H1 (cell line): ENCODE measurements around the gene KSR2. TPM values are rescaled to one million over a fixed set of nuclear protein-coding genes. Genes with fewer than 3 reads are reported as not detected.

Experiments used
- CBX8 ChIP-seq: fragments of 300-800, 300-1000 bp; sonication (generic); IDR thresholded peaks from 2 replicates; pipeline ENCODE4 v1.7.1; 2016; ENCODE audit warnings: low read depth, low read length, borderline replicate concordance
- CHD7 ChIP-seq: fragments of 300-600 bp; sonication (generic); IDR thresholded peaks from 2 replicates; pipeline ENCODE4 v1.7.1; 2012; ENCODE audit warnings: low read length, moderate library complexity, mild to moderate bottlenecking, inconsistent platforms; ENCODE audit not compliant: insufficient replicate concordance
- HDAC6 ChIP-seq: IDR thresholded peaks from one replicate; pipeline ENCODE4 v1.7.1; 2012; ENCODE audit warnings: low read depth, mild to moderate bottlenecking, inconsistent platforms, low read length, moderate library complexity
- RXRA ChIP-seq: IDR thresholded peaks from 2 replicates; pipeline ENCODE4 v1.6.1; 2011; ENCODE audit warnings: low read depth, mild to moderate bottlenecking, low read length, moderate library complexity; ENCODE audit not compliant: insufficient read depth
- polyA plus RNA-seq, 7 experiments: library from polyadenylated mRNA; depleted of rRNA in 3 of 7; stranded (reverse) in 5 of 7; unstranded in 2 of 7; fragments of >200 nt in 5 of 7; fragments of 200-250 nt in 2 of 7; gene quantifications; 1 replicate in 5 of 7; 2 replicates in 1 of 7; 4 replicates in 1 of 7; pipeline versions ENCODE4 v1.2.1 to v1.2.3, GENCODE V29; 2011 to 2013; ENCODE audit warnings: missing spikeins in 2 of 7, mixed read lengths in 2 of 7
- total RNA-seq: library from RNA; stranded (reverse); fragmentation: NEBNext Ultra II Directional; extraction: Animal tissue kit (Norgen Biotek cat#: 25700); gene quantifications from 2 replicates; pipeline ENCODE4 v1.2.1, GENCODE V29; 2021

KSR2 gene
- total and polyA plus RNA-seq, 2 of the 8 experiments (the other 6 are each of a cell fraction or from before 2014, with no cell fraction given): 0.74 to 2.2 TPM

DNA sequence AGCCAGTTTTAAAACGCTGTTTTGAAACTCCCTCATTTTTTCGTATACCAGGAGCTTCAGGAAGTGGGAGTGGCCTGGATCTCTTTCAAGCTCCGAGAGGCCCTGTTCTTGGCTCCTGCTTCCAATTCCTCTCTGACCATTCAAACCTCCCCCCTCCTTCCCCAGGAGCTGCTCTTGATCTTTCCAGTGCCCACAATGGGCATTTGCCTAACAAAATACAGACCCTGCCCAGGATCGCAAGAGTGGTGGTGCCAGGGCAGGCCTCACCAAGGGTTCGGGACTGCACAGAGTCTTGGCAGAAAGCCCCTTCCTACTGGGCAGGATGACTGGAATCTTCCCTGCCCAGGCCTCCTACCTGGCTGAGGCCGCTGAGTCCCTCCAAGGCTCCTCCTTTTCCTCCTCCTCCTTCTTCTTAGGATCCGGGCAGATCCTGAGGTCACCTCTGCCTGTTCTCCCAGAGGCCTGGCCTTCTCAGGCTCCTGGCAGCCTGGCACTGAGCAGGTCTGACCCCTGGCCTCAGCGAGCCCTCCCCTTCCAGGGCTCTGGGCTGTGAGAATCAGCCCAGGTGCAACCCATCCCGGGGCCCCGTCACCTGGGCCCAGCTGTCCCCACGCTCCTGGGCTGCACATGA, 560.5 kb downstream of the KSR2 start (continued):
- TF ChIP-seq CHD7 (no peak), CBX8 (no peak), HDAC6 (no peak), RXRA (no peak)
